Activated CD4-positive, alpha-beta T cell treated with anti-CD3 and anti-CD28 coated beads for 36 hours (primary cell): Measurements from ENCODE around the gene IDI2. TPM values are rescaled to one million over a fixed set of nuclear protein-coding genes. Genes with fewer than 3 reads are reported as not detected.

Experiments used
- total RNA-seq, 2 experiments: library from RNA; stranded (reverse); gene quantifications; one replicate each; pipeline ENCODE4 v1.2.3, GENCODE V29; 2021

IDI2 gene
- total RNA-seq, 2 experiments from 2014 or later, result not detected

Other genes starting within 250 kb of the IDI2 start
- 10 to 100 TPM; 88.2 to 97.5 TPM for gene LARP4B, start 94.2 kb downstream of the IDI2 start, total RNA-seq
- gene GTPBP4, start 37.4 kb downstream of the IDI2 start, total RNA-seq, result 100 to 1,000 TPM; 109 to 116 TPM
- 10 to 100 TPM; 40.4 to 66.0 TPM for gene IDI1, start 23.3 kb upstream of the IDI2 start, total RNA-seq
- gene WDR37, start 30.5 kb upstream of the IDI2 start, total RNA-seq, result 10 to 100 TPM; 16.3 to 16.8 TPM